B cell (primary cell): ENCODE results near the gene TBX10. TPM values are rescaled to one million over a fixed set of nuclear protein-coding genes. Genes with fewer than 3 reads are reported as not detected.

Experiments
- ATAC-seq: fragments of 200-7000 bp; cut with Tn5 transposase; one replicate; pipeline ENCODE4 v1.10.0; 2021; ENCODE audit warnings: low read depth, mild to moderate bottlenecking, moderate number of reproducible peaks, moderate library complexity
- CTCF ChIA-PET: fragments of 350-600 bp; sonication (Branson Sonifier 250); formaldehyde crosslinking; loops from one replicate; lab custom pipeline; 2021; ENCODE audit warnings: antibody characterized with exemption, inconsistent platforms; lab: Charles Lee
- POLR2A ChIA-PET: fragments of 350-600 bp; sonication (Branson Sonifier 250); formaldehyde crosslinking; loops from one replicate; lab custom pipeline; 2021; ENCODE audit warnings: antibody characterized with exemption; lab: Charles Lee
- DNase-seq: peaks from one replicate; pipeline ENCODE4 v3.0.0; 2013
- H2AFZ ChIP-seq: 2 replicates; pipeline ENCODE4 v1.6.1; 2012; ENCODE audit warnings: mild to moderate bottlenecking, low read depth, low read length; ENCODE audit not compliant: insufficient read depth, poor library complexity, severe bottlenecking
- H3K27ac ChIP-seq, 2 donors: 1 replicate in 1 of 2; 2 replicates in 1 of 2; pipeline ENCODE4 v1.5.1; 2012 to 2013; ENCODE audit warnings: low read length in 2 of 2, mild to moderate bottlenecking in 2 of 2, moderate library complexity in 1 of 2
- H3K27me3 ChIP-seq, 4 experiments: fragments of 200-600 bp in 1 of 4; sonication (generic) in 1 of 4; replicated peaks in 1 of 4; 1 replicate in 2 of 4; 2 replicates in 2 of 4; pipeline versions ENCODE4 v1.6.1 to v1.7.0; 2013 to 2016; ENCODE audit warnings: low read length in 3 of 4, mild to moderate bottlenecking in 2 of 4, mixed read lengths in 1 of 4, moderate library complexity in 1 of 4; ENCODE audit not compliant: insufficient read depth in 4 of 4, control insufficient read depth in 3 of 4; ENCODE audit errors: control extremely low read depth in 1 of 4
- H3K36me3 ChIP-seq, 2 experiments: replicated peaks in 1 of 2; 1 replicate in 1 of 2; 2 replicates in 1 of 2; pipeline versions ENCODE4 v1.6.1 to v1.7.1; 2013; ENCODE audit warnings: low read length in 1 of 2; ENCODE audit not compliant: insufficient read depth in 2 of 2, control insufficient read depth in 1 of 2; ENCODE audit errors: control extremely low read depth in 1 of 2, extremely low read depth in 1 of 2
- H3K4me1 ChIP-seq, 2 donors: fragments of 200-600 bp in 1 of 2; sonication (generic) in 1 of 2; 1 replicate in 1 of 2; 2 replicates in 1 of 2; pipeline versions ENCODE4 v1.5.1 to v1.6.1; 2013 to 2017; ENCODE audit warnings: low read length in 2 of 2; ENCODE audit not compliant: control insufficient read depth in 2 of 2, insufficient read depth in 2 of 2
- H3K4me2 ChIP-seq: replicated peaks from 2 replicates; pipeline ENCODE3; 2012; ENCODE audit warnings: mild to moderate bottlenecking, low read depth, low read length; ENCODE audit not compliant: poor library complexity, severe bottlenecking
- H3K4me3 ChIP-seq, 5 experiments: fragments of 200-600 bp in 1 of 5; sonication (generic) in 1 of 5; 1 replicate in 3 of 5; 2 replicates in 2 of 5; pipeline versions ENCODE4 v1.5.1 to v1.7.0; 2011 to 2016; ENCODE audit warnings: low read length in 4 of 5, mild to moderate bottlenecking in 4 of 5, low read depth in 2 of 5, control low read depth in 1 of 5, moderate library complexity in 1 of 5; ENCODE audit not compliant: insufficient read depth in 1 of 5; ENCODE audit errors: control extremely low read depth in 1 of 5, extremely low read depth in 1 of 5
- H3K79me2 ChIP-seq: fragments of 200-600 bp; sonication (generic); one replicate; pipeline ENCODE4 v1.6.0; 2016; ENCODE audit warnings: low read length; ENCODE audit not compliant: control insufficient read depth, insufficient read depth
- H3K9ac ChIP-seq: fragments of 200-600 bp; sonication (generic); 2 replicates; pipeline ENCODE4 v1.6.1; 2017; ENCODE audit warnings: mild to moderate bottlenecking, low read length, moderate library complexity
- H3K9me3 ChIP-seq, 3 donors: one replicate each; pipeline versions ENCODE4 v1.6.1 to v1.7.1; 2013; ENCODE audit warnings: low read length in 2 of 3; ENCODE audit not compliant: control insufficient read depth in 2 of 3, insufficient read depth in 1 of 3; ENCODE audit errors: control extremely low read depth in 1 of 3
- H4K20me1 ChIP-seq: 2 replicates; pipeline ENCODE4 v1.6.0; 2012; ENCODE audit warnings: mild to moderate bottlenecking, low read length; ENCODE audit not compliant: insufficient read depth, control insufficient read depth, poor library complexity, severe bottlenecking
- H3K27ac Mint-ChIP-seq: one replicate; pipeline ENCODE4 v1.8.0; 2021; ENCODE audit warnings: mixed read lengths
- H3K27me3 Mint-ChIP-seq: one replicate; pipeline ENCODE4 v1.8.0; 2021; ENCODE audit warnings: mixed read lengths
- H3K4me1 Mint-ChIP-seq: one replicate; pipeline ENCODE4 v1.8.0; 2021; ENCODE audit warnings: mixed read lengths
- H3K4me3 Mint-ChIP-seq: one replicate; pipeline ENCODE4 v1.8.0; 2021; ENCODE audit warnings: mixed read lengths
- H3K9me3 Mint-ChIP-seq: one replicate; pipeline ENCODE4 v1.8.0; 2022; ENCODE audit warnings: mixed read lengths; ENCODE audit not compliant: insufficient read depth
- EZH2 ChIP-seq: IDR thresholded peaks from 2 replicates; pipeline ENCODE4 v1.6.1; 2012; ENCODE audit warnings: borderline replicate concordance, low read depth, mild to moderate bottlenecking, moderate library complexity, low read length; ENCODE audit not compliant: insufficient read depth, poor library complexity, severe bottlenecking
- WGBS: methylation state at CpG from one replicate; pipeline ENCODE4 v1.1.5; 2013; ENCODE audit warnings: missing lambda C conversion rate; ENCODE audit not compliant: insufficient coverage; 5-methylcytosine and 5-hydroxymethylcytosine counted together
- intact Hi-C: fragments of 100-400 bp; cut with micrococcal nuclease; formaldehyde crosslinking; loops from one replicate; pipeline ENCODE4 v1.10.0; 2022
- polyA plus RNA-seq: library from polyadenylated mRNA; depleted of rRNA; stranded (reverse); fragments of >200 nt; gene quantifications from 2 replicates; pipeline ENCODE4 v1.2.3, GENCODE V29; 2012
- total RNA-seq, 2 donors: library from RNA; stranded (reverse); fragments of 120-200 nt in 1 of 2; gene quantifications; 1 replicate in 1 of 2; 2 replicates in 1 of 2; pipeline versions ENCODE4 v1.2.3 to v1.2.4, GENCODE V29; 2013 to 2022
- TF ChIP-seq, protein P1 (sequence below): fragments of 200-600 bp; IDR thresholded peaks from one replicate; pipeline ENCODE4 v1.8.0; 2022; ENCODE audit warnings: antibody characterized with exemption, mild to moderate bottlenecking

TBX10 gene
- total and polyA plus RNA-seq, 2 donors (not counting 1 experiment from before 2014, with no cell fraction given), result not detected

- Mint-ChIP-seq H3K27ac (no peak overlapping the region), H3K4me1 (peaks cover 29% of the 10 kb centered on the region), H3K27me3 (peaks cover 4% of the 10 kb centered on the region), H3K4me3 (no peak overlapping the region), H3K9me3 (no peaks in the 10 kb centered on the region)
- Histone ChIP-seq H3K79me2 (no peaks in the 10 kb centered on the region), H3K4me3 (no peak overlapping the region), H3K36me3 (no peaks in the 10 kb centered on the region), H3K9ac (no peak overlapping the region), H3K9me3 (peaks cover 0 to 16% (median 5%) of the 10 kb centered on the region in 3 donors), H3K27me3 (peaks cover 0 to 18% (median 3%) of the 10 kb centered on the region in 4 experiments), H2AFZ (no peak overlapping the region), H3K27ac (no peak overlapping the region), H4K20me1 (no peaks in the 10 kb centered on the region), H3K4me2 (no peak overlapping the region), H3K4me1 (peaks cover 30 to 34% of the 10 kb centered on the region in 2 donors)
- POLR2A ChIA-PET, result no interaction called here
- WGBS, result 97% methylated on average over 25 of the region's 28 CpGs
- no peak for DNase-seq
- intact Hi-C loops, result no loop called here
- no peak for ATAC-seq
- TF ChIP-seq, protein P1, sequence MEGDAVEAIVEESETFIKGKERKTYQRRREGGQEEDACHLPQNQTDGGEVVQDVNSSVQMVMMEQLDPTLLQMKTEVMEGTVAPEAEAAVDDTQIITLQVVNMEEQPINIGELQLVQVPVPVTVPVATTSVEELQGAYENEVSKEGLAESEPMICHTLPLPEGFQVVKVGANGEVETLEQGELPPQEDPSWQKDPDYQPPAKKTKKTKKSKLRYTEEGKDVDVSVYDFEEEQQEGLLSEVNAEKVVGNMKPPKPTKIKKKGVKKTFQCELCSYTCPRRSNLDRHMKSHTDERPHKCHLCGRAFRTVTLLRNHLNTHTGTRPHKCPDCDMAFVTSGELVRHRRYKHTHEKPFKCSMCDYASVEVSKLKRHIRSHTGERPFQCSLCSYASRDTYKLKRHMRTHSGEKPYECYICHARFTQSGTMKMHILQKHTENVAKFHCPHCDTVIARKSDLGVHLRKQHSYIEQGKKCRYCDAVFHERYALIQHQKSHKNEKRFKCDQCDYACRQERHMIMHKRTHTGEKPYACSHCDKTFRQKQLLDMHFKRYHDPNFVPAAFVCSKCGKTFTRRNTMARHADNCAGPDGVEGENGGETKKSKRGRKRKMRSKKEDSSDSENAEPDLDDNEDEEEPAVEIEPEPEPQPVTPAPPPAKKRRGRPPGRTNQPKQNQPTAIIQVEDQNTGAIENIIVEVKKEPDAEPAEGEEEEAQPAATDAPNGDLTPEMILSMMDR, result no peak
- no peak for TF ChIP-seq EZH2
- CTCF ChIA-PET, result interaction anchor here (0.8 to 1.2 kb wide), 3 partner anchors 10 to 17 kb away, joined by 3 read pairs; partner anchors contain the start of gene NUDT8
Measured at GRCh38 chr11:67641338-67642172, 2.0 kb upstream of the TBX10 start.

DNA sequence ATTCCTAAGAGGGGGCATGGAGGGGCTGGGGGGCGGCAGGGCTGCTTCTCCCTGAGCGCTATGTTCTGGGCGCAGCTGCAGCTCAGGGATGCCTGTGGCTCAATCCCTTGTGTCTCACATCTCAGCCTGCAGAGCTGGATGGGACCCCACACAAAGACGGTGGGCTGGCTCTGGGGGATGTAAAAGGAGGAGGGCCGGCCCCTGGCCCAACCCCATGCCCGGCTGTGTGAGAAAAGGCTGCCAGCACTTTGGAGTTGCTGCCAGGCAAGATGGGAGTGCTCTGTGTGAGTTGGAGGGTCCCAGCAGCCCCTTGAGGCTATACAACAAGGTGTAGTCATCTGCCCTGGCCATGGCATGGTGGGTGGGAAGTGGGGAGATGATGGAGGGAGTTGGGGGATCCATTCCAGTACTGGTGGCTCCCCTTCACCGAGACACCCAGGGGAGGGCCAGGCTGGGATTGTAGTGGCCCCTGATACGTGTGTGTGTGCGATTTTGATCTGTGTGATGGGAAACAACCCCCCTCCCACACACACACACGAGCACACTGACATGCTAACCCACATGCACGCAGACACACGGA lies 1.3 kb upstream of the TBX10 start:
- TF ChIP-seq EZH2, result no peak
- TF ChIP-seq, protein P1, result no peak
- Histone ChIP-seq H3K27ac (no peak overlapping the region), H3K27me3 (peaks cover 0 to 18% (median 3%) of the 10 kb centered on the region in 4 experiments), H3K9ac (no peak overlapping the region), H2AFZ (no peak overlapping the region), H3K4me1 (peaks cover 23 to 27% of the 10 kb centered on the region in 2 donors), H3K9me3 (peaks cover 0 to 16% (median 5%) of the 10 kb centered on the region in 3 donors), H3K4me3 (no peak overlapping the region), H3K79me2 (no peaks in the 10 kb centered on the region), H4K20me1 (no peaks in the 10 kb centered on the region), H3K36me3 (no peaks in the 10 kb centered on the region), H3K4me2 (no peak overlapping the region)
- DNase-seq (no peak), ATAC-seq (no peak)
- Mint-ChIP-seq H3K4me3 (no peak overlapping the region), H3K27ac (no peak overlapping the region), H3K9me3 (no peaks in the 10 kb centered on the region), H3K27me3 (peaks cover 4% of the 10 kb centered on the region), H3K4me1 (peaks cover 22% of the 10 kb centered on the region)
- POLR2A ChIA-PET, result no interaction called here
- 92% methylated on average over 9 of the region's 12 CpGs for WGBS
- CTCF ChIA-PET, result interaction anchor here (0.8 to 1.2 kb wide), 3 partner anchors 9 to 18 kb away, joined by 3 read pairs; partner anchors contain the start of gene NUDT8
- intact Hi-C loops, result loop anchor here (1.0 kb wide), 1 partner anchor 18 kb away; no protein-coding TSS in a partner anchor
